GM10266 (cell line): ENCODE measurements around the gene NR5A2.

Experiments used
- DNase-seq: peaks from one replicate; pipeline ENCODE4 v3.0.0; 2012; ENCODE audit errors: extremely low spot score
- CTCF ChIP-seq: IDR thresholded peaks from 2 replicates; pipeline ENCODE4 v1.5.1; 2012; ENCODE audit warnings: mild to moderate bottlenecking, low read depth; ENCODE audit not compliant: control insufficient read depth, insufficient read depth; ENCODE audit errors: missing control alignments

The NR5A2 gene

GRCh38 chr1:200134116-200134515 lies 106.6 kb downstream of the NR5A2 start:
- DNase-seq: no peak
- no peak for TF ChIP-seq CTCF

- no peak for DNase-seq
- TF ChIP-seq CTCF: no peak
Measured at GRCh38 chr1:200136384-200136783, 108.9 kb downstream of the NR5A2 start.

- peak; percentile 71 for TF ChIP-seq CTCF
- DNase-seq: peak; percentile 62
Measured at GRCh38 chr1:200139661-200140250, 112.2 kb downstream of the NR5A2 start.

GRCh38 chr1:200143347-200143746 lies 115.8 kb downstream of the NR5A2 start:
- no peak for TF ChIP-seq CTCF
- DNase-seq: no peak

- DNase-seq: peak; percentile 53
Measured at GRCh38 chr1:200146100-200146499, 118.6 kb downstream of the NR5A2 start.

GRCh38 chr1:200147094-200147493 lies 119.6 kb downstream of the NR5A2 start:
- no peak for TF ChIP-seq CTCF
- DNase-seq: no peak

More at GRCh38 chr1:200146100-200146499, 118.6 kb downstream of the NR5A2 start:
- no peak for TF ChIP-seq CTCF

GRCh38 chr1:200147742-200148141 lies 120.2 kb downstream of the NR5A2 start:
- DNase-seq: no peak
- TF ChIP-seq CTCF: no peak
